ENCODE results near the gene TEX35. TPM values are rescaled to one million over a fixed set of nuclear protein-coding genes. Genes with fewer than 3 reads are reported as not detected.

Gene TEX35
- total RNA-seq, 4 donors from 2014 or later, result not detected

DNA sequence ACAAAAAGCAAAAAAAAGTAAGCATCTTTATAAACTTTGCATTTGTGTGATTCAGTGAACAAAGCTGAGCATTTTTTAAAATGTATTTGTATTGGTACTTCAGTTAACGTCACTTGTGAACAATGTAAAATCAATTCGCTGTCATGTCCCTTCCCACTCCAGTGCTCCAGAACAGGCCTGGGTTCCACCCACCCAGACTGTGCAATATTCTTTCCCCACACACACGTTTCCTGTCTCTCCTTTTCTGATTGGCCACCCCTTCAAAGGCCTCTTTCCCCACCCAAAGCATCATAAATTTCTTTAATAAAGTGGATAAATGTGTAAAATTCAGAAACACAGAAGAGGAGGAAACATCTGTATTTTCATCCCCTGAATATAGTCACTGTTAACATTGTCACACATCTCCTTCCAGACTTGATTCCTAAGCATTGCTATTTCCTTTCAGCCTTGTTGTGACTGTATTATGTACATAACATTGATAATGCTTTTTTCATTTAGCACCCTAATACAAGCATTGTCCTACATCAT, 28.1 kb upstream of the TEX35 start:
- ATAC-seq, result no peak
- Histone ChIP-seq H3K27ac (no peak overlapping the region), H3K9me3 (no peaks in the 10 kb centered on the region), H3K36me3 (no peaks in the 10 kb centered on the region), H3K4me3 (no peak overlapping the region), H3K27me3 (peaks cover 23% of the 10 kb centered on the region), H3K4me1 (peaks cover 0 to 12% (median 0%) of the 10 kb centered on the region in 3 donors)
- TF ChIP-seq, protein P1, sequence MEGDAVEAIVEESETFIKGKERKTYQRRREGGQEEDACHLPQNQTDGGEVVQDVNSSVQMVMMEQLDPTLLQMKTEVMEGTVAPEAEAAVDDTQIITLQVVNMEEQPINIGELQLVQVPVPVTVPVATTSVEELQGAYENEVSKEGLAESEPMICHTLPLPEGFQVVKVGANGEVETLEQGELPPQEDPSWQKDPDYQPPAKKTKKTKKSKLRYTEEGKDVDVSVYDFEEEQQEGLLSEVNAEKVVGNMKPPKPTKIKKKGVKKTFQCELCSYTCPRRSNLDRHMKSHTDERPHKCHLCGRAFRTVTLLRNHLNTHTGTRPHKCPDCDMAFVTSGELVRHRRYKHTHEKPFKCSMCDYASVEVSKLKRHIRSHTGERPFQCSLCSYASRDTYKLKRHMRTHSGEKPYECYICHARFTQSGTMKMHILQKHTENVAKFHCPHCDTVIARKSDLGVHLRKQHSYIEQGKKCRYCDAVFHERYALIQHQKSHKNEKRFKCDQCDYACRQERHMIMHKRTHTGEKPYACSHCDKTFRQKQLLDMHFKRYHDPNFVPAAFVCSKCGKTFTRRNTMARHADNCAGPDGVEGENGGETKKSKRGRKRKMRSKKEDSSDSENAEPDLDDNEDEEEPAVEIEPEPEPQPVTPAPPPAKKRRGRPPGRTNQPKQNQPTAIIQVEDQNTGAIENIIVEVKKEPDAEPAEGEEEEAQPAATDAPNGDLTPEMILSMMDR (IDR thresholded peaks at IDR 0.05), result no peak
- TF ChIP-seq POLR2AphosphoS5 (IDR thresholded peaks at IDR 0.05) (no peak), POLR2A (IDR thresholded peaks at IDR 0.05) (no peak), EP300 (IDR thresholded peaks at IDR 0.05) (no peak)
- 59 to 71% methylated on average over 3 of the region's 3 CpGs for WGBS, 2 donors (ENCODE audit: low coverage in 1 of 2)

DNA sequence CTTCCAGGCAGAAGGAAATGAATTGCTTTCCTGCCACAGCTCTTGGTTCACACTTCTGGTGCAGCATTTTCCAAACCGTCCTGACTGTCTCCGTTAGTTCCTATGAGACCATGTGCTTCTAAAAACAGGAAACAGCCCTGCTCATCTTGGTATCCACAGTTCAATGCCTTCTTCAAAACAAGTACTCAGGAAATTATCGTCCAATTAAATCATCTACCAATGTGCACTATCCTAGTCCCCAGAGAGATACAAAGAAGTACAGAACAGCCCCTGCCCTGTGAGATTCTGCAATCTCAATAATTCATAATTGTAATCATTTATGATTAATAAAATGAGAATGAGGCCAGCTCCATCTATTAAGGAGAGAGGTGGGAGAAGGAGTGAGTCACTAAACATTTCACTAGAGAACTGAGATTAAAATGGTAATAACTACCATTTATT, 27.3 kb upstream of the TEX35 start:
- peaks cover 23% of the 10 kb centered on the region for H3K27me3 ChIP-seq
- WGBS, 2 donors (ENCODE audit: low coverage in 1 of 2), result 33 to 42% methylated on average over 3 of the region's 3 CpGs
- ATAC-seq, result no peak
- TF ChIP-seq, protein P1 (IDR thresholded peaks at IDR 0.05), result no peak
- TF ChIP-seq EP300 (IDR thresholded peaks at IDR 0.05) (no peak), POLR2AphosphoS5 (IDR thresholded peaks at IDR 0.05) (no peak), POLR2A (IDR thresholded peaks at IDR 0.05) (no peak)
- H3K36me3 ChIP-seq, result no peaks in the 10 kb centered on the region
- H3K4me1 ChIP-seq, result peaks cover 0 to 12% (median 0%) of the 10 kb centered on the region in 3 donors
- no peak overlapping the region for H3K4me3 ChIP-seq
- H3K27ac ChIP-seq, result no peak overlapping the region
- H3K9me3 ChIP-seq, result no peaks in the 10 kb centered on the region

DNA sequence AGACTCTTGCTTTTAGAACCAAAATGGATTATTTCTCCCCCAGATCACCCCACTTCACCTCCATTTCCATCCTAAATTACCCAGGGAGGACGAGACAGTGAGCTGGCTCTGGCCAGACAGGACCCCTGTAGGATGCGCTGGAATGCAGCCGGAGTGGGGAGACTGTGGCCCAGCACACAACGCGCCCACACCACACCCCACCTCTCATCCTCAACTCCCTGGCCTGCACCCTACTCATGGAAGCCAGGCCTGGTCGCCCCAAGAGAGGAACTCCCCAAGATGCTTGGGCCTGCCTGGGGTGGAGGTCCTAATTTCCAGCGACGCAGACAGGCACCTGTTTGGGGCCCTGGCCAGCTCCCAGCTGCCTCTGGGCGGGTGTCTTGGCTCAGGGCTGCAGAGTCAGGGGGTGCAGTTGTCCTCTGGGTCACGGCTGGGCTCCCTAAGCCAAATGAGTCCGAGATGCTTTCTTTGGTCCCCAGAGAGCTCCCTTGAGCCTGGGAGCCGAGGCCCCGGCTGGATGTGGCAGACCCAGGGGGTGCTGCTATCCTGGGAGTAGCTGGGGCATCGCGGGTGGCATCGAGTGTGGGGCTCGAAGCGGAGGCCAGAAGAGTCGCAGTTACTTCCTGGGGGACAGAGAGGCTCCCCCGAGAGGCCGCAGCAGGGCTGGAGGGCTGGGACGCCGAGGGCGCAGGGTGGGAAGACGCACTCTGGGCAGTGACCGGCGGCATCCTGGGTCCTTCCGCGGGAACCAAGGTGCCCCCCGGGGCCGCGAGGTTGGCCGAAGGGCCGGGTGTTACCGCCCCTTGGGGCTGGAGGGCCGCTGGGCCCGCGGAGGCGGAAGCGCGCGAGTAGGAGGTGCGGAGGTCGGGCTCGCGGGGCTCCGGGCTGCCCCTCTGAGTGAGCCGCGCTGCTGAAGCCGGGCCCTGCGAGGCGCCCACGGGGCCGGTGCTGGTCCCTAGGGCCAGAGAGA, 26.5 kb upstream of the TEX35 start:
- ATAC-seq, result peak; percentile 7
- no peak for TF ChIP-seq POLR2AphosphoS5 (IDR thresholded peaks at IDR 0.05)
- TF ChIP-seq, protein P1 (IDR thresholded peaks at IDR 0.05), result no peak
- no peak for TF ChIP-seq POLR2A (IDR thresholded peaks at IDR 0.05)
- TF ChIP-seq EP300 (IDR thresholded peaks at IDR 0.05), result no peak
- H3K36me3 ChIP-seq, result no peaks in the 10 kb centered on the region
- peaks cover 23% of the 10 kb centered on the region for H3K27me3 ChIP-seq
- H3K4me3 ChIP-seq, result peak overlapping the region in 1 of 2 donors; percentile 40
- H3K27ac ChIP-seq, result no peak overlapping the region
- 78 to 100% methylated on average over 1 to 13 of the region's 54 CpGs for WGBS, 2 donors (ENCODE audit: low coverage in 1 of 2)
- H3K9me3 ChIP-seq, result no peaks in the 10 kb centered on the region
- H3K4me1 ChIP-seq, result peaks cover 0 to 12% (median 0%) of the 10 kb centered on the region in 3 donors

DNA sequence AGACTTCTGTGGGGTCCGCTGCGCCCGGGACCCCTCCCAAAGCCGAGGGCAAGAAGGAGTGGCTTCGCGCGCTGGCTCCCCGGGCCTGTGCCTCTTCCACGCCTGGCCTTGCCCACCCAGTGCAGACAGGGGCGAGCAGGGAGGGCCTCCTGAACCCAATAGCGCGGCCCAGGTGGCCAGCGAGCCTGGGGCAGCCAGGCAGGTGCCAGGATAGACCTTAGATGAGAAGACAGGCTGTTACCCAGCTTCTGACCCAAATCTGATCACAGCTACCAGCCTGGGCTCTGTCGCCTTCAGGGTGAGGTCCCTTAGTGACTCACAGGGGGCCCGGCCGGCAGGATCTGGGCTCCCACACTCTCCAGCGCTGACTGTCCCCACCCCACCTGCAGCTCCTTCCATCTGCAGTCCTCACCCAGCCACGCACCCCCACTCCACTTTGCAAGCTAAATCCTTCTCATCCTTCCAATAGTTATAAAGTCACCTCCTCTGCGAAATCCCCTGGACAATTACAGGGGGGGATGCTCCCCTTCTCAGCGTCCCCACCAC, 25.8 kb upstream of the TEX35 start:
- no peaks in the 10 kb centered on the region for H3K9me3 ChIP-seq
- H3K4me3 ChIP-seq, result peak overlapping the region in 1 of 2 donors; percentile 40
- H3K4me1 ChIP-seq, result peaks cover 0 to 12% (median 0%) of the 10 kb centered on the region in 3 donors
- H3K27ac ChIP-seq, result no peak overlapping the region
- no peaks in the 10 kb centered on the region for H3K36me3 ChIP-seq
- peak; percentile 7 for ATAC-seq
- peaks cover 23% of the 10 kb centered on the region for H3K27me3 ChIP-seq
- 71% methylated on average over 7 of the region's 20 CpGs; no CpG with 5 or more reads in 1 of the 2 donors for WGBS, 2 donors (ENCODE audit: low coverage in 1 of 2)
- no peak for TF ChIP-seq EP300 (IDR thresholded peaks at IDR 0.05)
- TF ChIP-seq POLR2A (IDR thresholded peaks at IDR 0.05), result no peak
- no peak for TF ChIP-seq POLR2AphosphoS5 (IDR thresholded peaks at IDR 0.05)
- TF ChIP-seq, protein P1 (IDR thresholded peaks at IDR 0.05), result no peak
